Right atrium auricular region (tissue), 2 donors: ENCODE measurements around the gene RHD. TPM values are rescaled to one million over a fixed set of nuclear protein-coding genes. Genes with fewer than 3 reads are reported as not detected.
A peak's percentile ranks its signal among the peaks of the same experiment; 100 is the strongest.
"Not testable (repeated sequence)": the region's sequence is repeated elsewhere in the genome, so short reads cannot be mapped to it uniquely, and the experiment has no call there.

Source experiments
- DNase-seq: peaks from one replicate; pipeline ENCODE4 v3.0.0-alpha.2; 2019; ENCODE audit warnings: low spot score
- H3K27ac ChIP-seq, 2 donors: fragments of 200-600 bp; sonication (generic); 1 replicate in 1 of 2; 2 replicates in 1 of 2; pipeline ENCODE4 v1.5.1; 2016 to 2019
- H3K27me3 ChIP-seq, 2 donors: fragments of 200-600 bp; sonication (generic); one replicate each; pipeline versions ENCODE4 v1.5.1 to v1.6.0; 2017 to 2019
- H3K36me3 ChIP-seq: fragments of 200-600 bp; sonication (generic); one replicate; pipeline ENCODE4 v1.5.1; 2016
- H3K4me1 ChIP-seq, 2 donors: fragments of 200-600 bp; sonication (generic); one replicate each; pipeline versions ENCODE4 v1.5.1 to v1.6.0; 2017 to 2019
- H3K4me3 ChIP-seq, 2 donors: fragments of 200-600 bp; sonication (generic); 1 replicate in 1 of 2; 2 replicates in 1 of 2; pipeline ENCODE4 v1.5.1; 2017 to 2019; ENCODE audit warnings: mild to moderate bottlenecking in 1 of 2, moderate library complexity in 1 of 2
- H3K9me3 ChIP-seq, 2 donors: fragments of 200-600 bp; sonication (generic); one replicate each; pipeline ENCODE4 v1.5.1; 2019
- total RNA-seq, 2 donors: library from RNA; depleted of rRNA; stranded (reverse); fragments of >200 nt; gene quantifications; one replicate each; pipeline ENCODE4 v1.1.0, GENCODE V29; 2016
- TF ChIP-seq, protein P1 (sequence below), 2 donors: fragments of 200-600 bp; sonication (generic); IDR thresholded peaks; one replicate each; pipeline ENCODE4 v1.5.1; 2019; ENCODE audit warnings: antibody characterized with exemption in 2 of 2

RHD gene
- total RNA-seq, result under 1 TPM in 1 of 2 donors, not detected in 1; 0.59 TPM

DNA sequence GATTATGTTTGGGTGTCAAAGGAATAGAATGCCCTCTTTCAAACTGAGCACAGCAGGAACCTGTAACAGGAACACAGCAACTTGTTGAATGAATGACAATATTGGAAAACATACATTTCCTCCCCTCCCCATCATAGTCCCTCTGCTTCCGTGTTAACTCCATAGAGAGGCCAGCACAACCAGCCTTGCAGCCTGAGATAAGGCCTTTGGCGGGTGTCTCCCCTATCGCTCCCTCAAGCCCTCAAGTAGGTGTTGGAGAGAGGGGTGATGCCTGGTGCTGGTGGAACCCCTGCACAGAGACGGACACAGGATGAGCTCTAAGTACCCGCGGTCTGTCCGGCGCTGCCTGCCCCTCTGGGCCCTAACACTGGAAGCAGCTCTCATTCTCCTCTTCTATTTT lies at the start of gene RHD:
Gene RHD, plus strand, starts transcription at position 272 of the 400 bp plus-strand sequence. Its CDS starts 39 bp downstream, at position 311.
- H3K36me3 ChIP-seq, H3K9me3 ChIP-seq, H3K27me3 ChIP-seq, H3K4me3 ChIP-seq, H3K4me1 ChIP-seq, DNase-seq, H3K27ac ChIP-seq: not testable (repeated sequence)

- Histone ChIP-seq H3K27ac (no peak overlapping the region), H3K36me3 (peaks cover 72% of the 10 kb centered on the region), H3K4me3 (no peak overlapping the region), H3K9me3 (no peaks in the 10 kb centered on the region), H3K4me1 (no peaks in the 10 kb centered on the region), H3K27me3 (no peaks in the 10 kb centered on the region)
- DNase-seq, result no peak
- TF ChIP-seq, protein P1, sequence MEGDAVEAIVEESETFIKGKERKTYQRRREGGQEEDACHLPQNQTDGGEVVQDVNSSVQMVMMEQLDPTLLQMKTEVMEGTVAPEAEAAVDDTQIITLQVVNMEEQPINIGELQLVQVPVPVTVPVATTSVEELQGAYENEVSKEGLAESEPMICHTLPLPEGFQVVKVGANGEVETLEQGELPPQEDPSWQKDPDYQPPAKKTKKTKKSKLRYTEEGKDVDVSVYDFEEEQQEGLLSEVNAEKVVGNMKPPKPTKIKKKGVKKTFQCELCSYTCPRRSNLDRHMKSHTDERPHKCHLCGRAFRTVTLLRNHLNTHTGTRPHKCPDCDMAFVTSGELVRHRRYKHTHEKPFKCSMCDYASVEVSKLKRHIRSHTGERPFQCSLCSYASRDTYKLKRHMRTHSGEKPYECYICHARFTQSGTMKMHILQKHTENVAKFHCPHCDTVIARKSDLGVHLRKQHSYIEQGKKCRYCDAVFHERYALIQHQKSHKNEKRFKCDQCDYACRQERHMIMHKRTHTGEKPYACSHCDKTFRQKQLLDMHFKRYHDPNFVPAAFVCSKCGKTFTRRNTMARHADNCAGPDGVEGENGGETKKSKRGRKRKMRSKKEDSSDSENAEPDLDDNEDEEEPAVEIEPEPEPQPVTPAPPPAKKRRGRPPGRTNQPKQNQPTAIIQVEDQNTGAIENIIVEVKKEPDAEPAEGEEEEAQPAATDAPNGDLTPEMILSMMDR (IDR thresholded peaks at IDR 0.05), result no peak
Observed at GRCh38 chr1:25222606-25223005, 49.7 kb upstream of the RHD start.

DNA sequence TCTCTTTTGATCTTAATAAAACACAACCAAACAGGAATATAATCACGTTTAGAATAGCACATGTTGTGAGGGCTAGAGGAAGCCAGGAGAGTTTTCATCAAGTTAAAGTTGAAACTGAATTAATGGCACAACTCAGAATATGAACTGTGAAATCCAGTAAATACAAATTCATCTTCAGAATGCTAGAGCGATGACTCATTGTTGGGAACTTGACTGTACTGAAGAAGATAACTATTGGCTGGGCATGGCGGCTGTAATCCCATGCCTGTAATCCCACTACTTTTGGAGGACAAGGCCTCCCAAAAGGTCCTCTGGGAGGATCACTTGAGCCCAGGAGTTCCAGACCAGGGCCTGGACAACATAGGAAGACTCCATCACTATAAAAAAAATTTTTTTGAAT lies 48.8 kb upstream of the RHD start:
- Histone ChIP-seq H3K27ac (no peak overlapping the region), H3K36me3 (peaks cover 81% of the 10 kb centered on the region), H3K9me3 (no peaks in the 10 kb centered on the region), H3K27me3 (no peaks in the 10 kb centered on the region), H3K4me3 (no peak overlapping the region), H3K4me1 (no peaks in the 10 kb centered on the region)
- no peak for DNase-seq
- TF ChIP-seq, protein P1 (IDR thresholded peaks at IDR 0.05), result no peak

DNA sequence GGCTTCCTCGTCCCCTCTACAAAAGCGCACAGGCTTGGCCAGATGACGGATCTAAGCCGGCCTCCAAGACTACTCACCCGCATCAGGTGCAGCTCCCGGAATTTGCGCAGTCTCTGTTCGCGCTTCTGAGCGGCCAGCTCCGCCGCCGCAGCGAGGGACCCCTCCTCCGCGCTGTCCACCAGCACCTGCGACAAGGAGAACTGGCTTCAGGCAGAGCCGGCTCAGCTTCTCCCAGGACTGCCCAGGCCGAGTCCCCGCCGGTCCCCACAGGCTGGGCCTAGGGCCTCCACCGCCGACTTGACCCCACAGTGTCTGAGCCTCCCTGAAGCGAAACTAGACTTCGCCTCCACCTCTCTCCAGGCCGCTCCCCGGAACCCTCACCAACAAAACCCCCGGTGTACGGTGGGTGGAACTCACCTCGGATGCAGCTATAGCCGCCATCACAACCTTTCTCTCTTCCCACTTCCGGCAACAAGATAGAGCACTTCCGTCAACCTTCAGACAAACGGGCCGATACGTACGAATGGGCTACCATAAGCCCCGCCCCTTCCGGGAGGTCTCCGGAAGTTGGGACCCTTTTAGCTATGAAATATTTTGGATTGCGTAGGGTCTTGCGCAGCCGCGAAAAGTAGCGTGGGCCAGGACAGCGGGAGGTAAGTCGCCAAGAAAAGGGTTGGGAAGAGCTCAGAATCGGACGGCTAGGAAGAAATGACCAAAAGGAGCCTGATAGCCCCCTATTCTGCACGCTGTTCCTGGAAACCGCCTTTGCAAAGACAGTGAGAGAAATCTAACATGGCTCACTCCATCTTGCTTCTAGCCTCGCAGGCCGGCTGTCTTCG lies 40.1 kb upstream of the RHD start, which contains the start of gene SYF2:
Gene SYF2, minus strand, starts transcription at position 476 of the 839 bp plus-strand sequence. Its CDS starts 35 bp downstream, at position 441.
- peaks cover 0 to 32% of the 10 kb centered on the region in 2 donors for H3K4me1 ChIP-seq
- TF ChIP-seq, protein P1 (IDR thresholded peaks at IDR 0.05), result no peak

GRCh38 chr1:25232866-25233784 lies 39.2 kb upstream of the RHD start:
- H3K9me3 ChIP-seq, result no peaks in the 10 kb centered on the region
- peak; percentile 89 for DNase-seq
- H3K27ac ChIP-seq, result peak overlapping the region; percentile 85 to 96
- peaks cover 0 to 32% of the 10 kb centered on the region in 2 donors for H3K4me1 ChIP-seq
- TF ChIP-seq, protein P1 (IDR thresholded peaks at IDR 0.05), result no peak
- peaks cover 26% of the 10 kb centered on the region for H3K36me3 ChIP-seq
- H3K27me3 ChIP-seq, result no peaks in the 10 kb centered on the region
- H3K4me3 ChIP-seq, result peak overlapping the region; percentile 93 to 96

More for the DNA sequence above, 40.1 kb upstream of the RHD start, which contains the start of gene SYF2:
- Histone ChIP-seq H3K36me3 (peaks cover 35% of the 10 kb centered on the region), H3K4me3 (peak within 1 kb of the TSS; percentile 93 to 96), H3K27me3 (no peaks in the 10 kb centered on the region), H3K27ac (peak within 1 kb of the TSS; percentile 85 to 96), H3K9me3 (no peaks in the 10 kb centered on the region)
- peak; percentile 95 for DNase-seq

DNA sequence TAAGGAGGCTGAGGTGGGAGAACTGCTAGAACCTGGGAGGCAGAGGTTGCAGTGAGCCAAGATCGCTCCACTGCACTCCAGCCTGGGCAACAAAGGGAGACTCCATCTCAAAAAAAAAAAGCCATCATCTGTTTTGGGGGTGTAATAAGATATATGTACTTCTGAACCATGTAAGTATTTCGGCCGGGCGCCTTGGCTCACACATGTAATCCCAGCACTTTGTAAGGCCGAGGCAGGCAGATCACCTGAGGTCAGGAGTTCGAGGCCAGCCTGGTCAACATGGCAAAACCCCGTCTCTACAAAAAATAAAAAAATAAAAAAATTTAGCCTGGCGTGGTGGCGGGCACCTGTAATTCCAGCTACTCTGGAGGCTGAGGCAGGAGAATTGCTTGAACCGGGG lies 36.9 kb upstream of the RHD start:
- H3K27ac ChIP-seq, H3K9me3 ChIP-seq, H3K27me3 ChIP-seq, H3K36me3 ChIP-seq, H3K4me3 ChIP-seq, DNase-seq: not testable (repeated sequence)
- peaks cover 0 to 44% of the 10 kb centered on the region in 2 donors for H3K4me1 ChIP-seq

GRCh38 chr1:25236261-25236660 lies 36.0 kb upstream of the RHD start:
- not testable (repeated sequence) for H3K4me3 ChIP-seq, H3K27ac ChIP-seq, DNase-seq, H3K27me3 ChIP-seq, H3K9me3 ChIP-seq, H3K36me3 ChIP-seq
- H3K4me1 ChIP-seq, result peaks cover 0 to 50% of the 10 kb centered on the region in 2 donors
